NCI-H460 (cell line): ENCODE results near the gene FBLIM1. TPM values are rescaled to one million over a fixed set of nuclear protein-coding genes. Genes with fewer than 3 reads are reported as not detected.

Experiments used
- DNase-seq: peaks from one replicate; pipeline ENCODE4 v3.0.0-alpha.2; 2016; ENCODE audit warnings: low read depth; ENCODE audit errors: extremely low read depth
- total RNA-seq: library from RNA; depleted of rRNA; stranded (reverse); fragments of >200 nt; shearing (Covaris generic); gene quantifications from 2 replicates; pipeline ENCODE4 v1.2.3, GENCODE V29; 2014

FBLIM1 gene
- total RNA-seq, 1 experiment from 2014 or later = 4.1 TPM

GRCh38 chr1:15730936-15731335, 27.7 kb upstream of the FBLIM1 start:
- no peak for DNase-seq

- DNase-seq = no peak
Observed at GRCh38 chr1:15731735-15732685, 26.6 kb upstream of the FBLIM1 start.

- no peak for DNase-seq
Observed at GRCh38 chr1:15732686-15733081, 25.9 kb upstream of the FBLIM1 start.

GRCh38 chr1:15733218-15733725, 25.3 kb upstream of the FBLIM1 start:
- DNase-seq = no peak

- DNase-seq = no peak
Observed at GRCh38 chr1:15733726-15734226, 24.8 kb upstream of the FBLIM1 start.

GRCh38 chr1:15734296-15734695, 24.3 kb upstream of the FBLIM1 start:
- DNase-seq = no peak

- DNase-seq = no peak
Observed at GRCh38 chr1:15734901-15735300, 23.7 kb upstream of the FBLIM1 start.

GRCh38 chr1:15735304-15736037, 23.1 kb upstream of the FBLIM1 start:
- no peak for DNase-seq

GRCh38 chr1:15736038-15736891, 22.3 kb upstream of the FBLIM1 start, which contains the start of gene SLC25A34:
SLC25A34 (plus strand) TSS chr1:15736258; CDS start chr1:15736486, 228 bp downstream.
- no peak for DNase-seq

- DNase-seq = no peak
Observed at GRCh38 chr1:15736892-15737261, 21.7 kb upstream of the FBLIM1 start.

GRCh38 chr1:15737324-15738319, 21.0 kb upstream of the FBLIM1 start:
- no peak for DNase-seq

GRCh38 chr1:15738416-15739113, 20.0 kb upstream of the FBLIM1 start:
- no peak for DNase-seq

GRCh38 chr1:15739259-15739658, 19.3 kb upstream of the FBLIM1 start:
- DNase-seq = no peak

GRCh38 chr1:15739745-15740144, 18.9 kb upstream of the FBLIM1 start:
- DNase-seq = no peak

GRCh38 chr1:15740924-15741850, 17.4 kb upstream of the FBLIM1 start:
- peak; percentile 58 for DNase-seq

- DNase-seq = no peak
Observed at GRCh38 chr1:15742339-15742801, 16.2 kb upstream of the FBLIM1 start, which contains the start of gene TMEM82. TMEM82 (plus strand) TSS chr1:15742499; CDS start chr1:15742560, 61 bp downstream.

- no peak for DNase-seq
Observed at GRCh38 chr1:15744122-15744679, 14.4 kb upstream of the FBLIM1 start.
